ENCODE data around the gene RAB5IF. TPM values are rescaled to one million over a fixed set of nuclear protein-coding genes. Genes with fewer than 3 reads are reported as not detected.

The RAB5IF gene
- total and polyA plus RNA-seq, 9 of the 15 experiments (the other 6 are each of a cell fraction or from before 2014, with no cell fraction given), result 26.5 to 198 (median 134) TPM

DNA sequence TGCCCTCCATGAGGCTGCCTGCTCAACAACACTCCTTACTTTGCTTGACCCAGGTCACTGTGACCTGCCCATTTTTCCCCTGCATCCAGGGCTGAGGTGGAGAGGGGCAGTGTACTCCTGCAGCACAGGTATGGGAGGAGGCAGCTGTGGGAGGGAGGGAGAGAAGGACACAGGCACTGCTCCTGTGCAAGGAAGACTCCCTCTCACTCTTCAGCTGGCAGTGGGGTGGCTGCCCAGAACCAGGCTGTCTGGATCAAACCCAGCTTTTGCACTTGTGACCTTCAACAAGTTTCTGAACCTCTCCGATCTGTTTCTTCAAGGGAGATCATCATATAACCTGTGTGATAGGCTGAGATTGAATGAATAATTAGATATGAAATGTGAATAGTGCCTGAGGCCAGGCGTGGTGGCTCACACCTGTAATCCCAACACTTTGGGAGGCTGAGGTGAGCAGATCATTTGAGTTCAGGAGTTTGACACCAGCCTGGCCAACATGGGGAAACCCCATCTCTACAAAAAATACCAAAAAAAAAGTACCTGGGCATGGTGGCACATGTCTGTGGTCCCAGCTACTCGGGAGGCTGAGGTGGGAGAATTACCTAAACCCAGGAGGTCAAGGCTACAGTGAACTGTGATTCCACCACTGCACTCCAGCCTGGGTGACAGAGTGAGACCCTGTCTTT lies 18.1 kb upstream of the RAB5IF start:
- POLR2A ChIA-PET, result interaction anchor here (1.5 to 3.4 kb wide), 3 partner anchors 12 to 18 kb away, joined by 4 to 18 read pairs (median 5); partner anchors contain the start of gene RAB5IF

More for the DNA sequence above, 18.1 kb upstream of the RAB5IF start:
- intact Hi-C loops (cut with micrococcal nuclease), result no loop called here
- Histone ChIP-seq H3K9me3 (replicated peaks; ENCODE audit: control insufficient read depth, insufficient read depth, low read depth, low read length) (no peaks in the 10 kb centered on the region), H3K27ac (ENCODE audit: extremely low read depth, low read depth, low read length) (no peak overlapping the region), H2AFZ (ENCODE audit: low read depth, low read length) (no peak overlapping the region), H3K36me3 (ENCODE audit: control insufficient read depth, insufficient read depth, low read length) (peaks cover 18% of the 10 kb centered on the region; the same call in 2 of the 3 replicates), H3K4me1 (replicated peaks in 1 of 2; ENCODE audit: control insufficient read depth in 2 of 2, insufficient read depth in 2 of 2, low read length in 2 of 2) (peaks cover 7 to 11% of the 10 kb centered on the region in 2 experiments), H3K4me2 (ENCODE audit: insufficient read depth, low read length) (no peak overlapping the region), H3K4me3 (no peak overlapping the region), H4K20me1 (replicated peaks; ENCODE audit: control insufficient read depth, insufficient read depth, low read length) (peaks cover 8% of the 10 kb centered on the region), H3K79me2 (ENCODE audit: control insufficient read depth, insufficient read depth, low read length) (no peaks in the 10 kb centered on the region), H3K9ac (ENCODE audit: insufficient read depth in 1 of 2, low read depth in 2 of 2, low read length in 2 of 2) (no peak overlapping the region), H3K27me3 (ENCODE audit: control insufficient read depth in 2 of 2, insufficient read depth in 2 of 2, low read length in 2 of 2) (no peaks in the 10 kb centered on the region), H3K9me1 (ENCODE audit: control insufficient read depth, insufficient read depth, low read length) (peaks cover 3% of the 10 kb centered on the region)
- in situ Hi-C loops (cut with MboI), result no loop called here
- no peak for DNase-seq (ENCODE audit: extremely low read depth in 1 of 4, low spot score in 3 of 4)
- ATAC-seq, result no peak
- TF ChIP-seq, protein P1, sequence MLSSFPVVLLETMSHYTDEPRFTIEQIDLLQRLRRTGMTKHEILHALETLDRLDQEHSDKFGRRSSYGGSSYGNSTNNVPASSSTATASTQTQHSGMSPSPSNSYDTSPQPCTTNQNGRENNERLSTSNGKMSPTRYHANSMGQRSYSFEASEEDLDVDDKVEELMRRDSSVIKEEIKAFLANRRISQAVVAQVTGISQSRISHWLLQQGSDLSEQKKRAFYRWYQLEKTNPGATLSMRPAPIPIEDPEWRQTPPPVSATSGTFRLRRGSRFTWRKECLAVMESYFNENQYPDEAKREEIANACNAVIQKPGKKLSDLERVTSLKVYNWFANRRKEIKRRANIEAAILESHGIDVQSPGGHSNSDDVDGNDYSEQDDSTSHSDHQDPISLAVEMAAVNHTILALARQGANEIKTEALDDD (IDR thresholded peaks at IDR 0.05), result no peak
- TF ChIP-seq ZNF507 (tag; conservative IDR thresholded peaks at IDR 0.05) (no peak), SIX5 (IDR thresholded peaks at IDR 0.05; ENCODE audit: borderline replicate concordance in 1 of 2, insufficient read depth in 1 of 2, low read depth in 1 of 2, low read length in 2 of 2) (no peak), SAP30 (IDR thresholded peaks at IDR 0.05; ENCODE audit: borderline replicate concordance, insufficient read depth, low read depth, low read length, poor library complexity, severe bottlenecking) (no peak), ZNF184 (CRISPR knock-in tag; IDR thresholded peaks at IDR 0.05) (no peak), ZKSCAN3 (CRISPR knock-in tag; IDR thresholded peaks at IDR 0.05) (no peak), SMAD4 (CRISPR knock-in tag; conservative IDR thresholded peaks at IDR 0.05) (no peak), ZNF3 (CRISPR knock-in tag; IDR thresholded peaks at IDR 0.05) (no peak), SAFB2 (IDR thresholded peaks at IDR 0.05; ENCODE audit: borderline replicate concordance, low read depth, low read length, severe bottlenecking) (no peak), SMAD1 (IDR thresholded peaks at IDR 0.05; ENCODE audit: low read depth, low read length, partially characterized antibody) (no peak), GTF2E2 (tag; IDR thresholded peaks at IDR 0.05) (no peak), PHTF2 (CRISPR knock-in tag; IDR thresholded peaks at IDR 0.05) (no peak)
- TF ChIP-seq, protein P2, sequence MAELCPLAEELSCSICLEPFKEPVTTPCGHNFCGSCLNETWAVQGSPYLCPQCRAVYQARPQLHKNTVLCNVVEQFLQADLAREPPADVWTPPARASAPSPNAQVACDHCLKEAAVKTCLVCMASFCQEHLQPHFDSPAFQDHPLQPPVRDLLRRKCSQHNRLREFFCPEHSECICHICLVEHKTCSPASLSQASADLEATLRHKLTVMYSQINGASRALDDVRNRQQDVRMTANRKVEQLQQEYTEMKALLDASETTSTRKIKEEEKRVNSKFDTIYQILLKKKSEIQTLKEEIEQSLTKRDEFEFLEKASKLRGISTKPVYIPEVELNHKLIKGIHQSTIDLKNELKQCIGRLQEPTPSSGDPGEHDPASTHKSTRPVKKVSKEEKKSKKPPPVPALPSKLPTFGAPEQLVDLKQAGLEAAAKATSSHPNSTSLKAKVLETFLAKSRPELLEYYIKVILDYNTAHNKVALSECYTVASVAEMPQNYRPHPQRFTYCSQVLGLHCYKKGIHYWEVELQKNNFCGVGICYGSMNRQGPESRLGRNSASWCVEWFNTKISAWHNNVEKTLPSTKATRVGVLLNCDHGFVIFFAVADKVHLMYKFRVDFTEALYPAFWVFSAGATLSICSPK (IDR thresholded peaks at IDR 0.05; ENCODE audit: borderline replicate concordance), result no peak
- TF ChIP-seq, protein P3, sequence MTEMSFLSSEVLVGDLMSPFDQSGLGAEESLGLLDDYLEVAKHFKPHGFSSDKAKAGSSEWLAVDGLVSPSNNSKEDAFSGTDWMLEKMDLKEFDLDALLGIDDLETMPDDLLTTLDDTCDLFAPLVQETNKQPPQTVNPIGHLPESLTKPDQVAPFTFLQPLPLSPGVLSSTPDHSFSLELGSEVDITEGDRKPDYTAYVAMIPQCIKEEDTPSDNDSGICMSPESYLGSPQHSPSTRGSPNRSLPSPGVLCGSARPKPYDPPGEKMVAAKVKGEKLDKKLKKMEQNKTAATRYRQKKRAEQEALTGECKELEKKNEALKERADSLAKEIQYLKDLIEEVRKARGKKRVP (CRISPR knock-in tag; IDR thresholded peaks at IDR 0.05), result no peak
- TF ChIP-seq, protein P4, sequence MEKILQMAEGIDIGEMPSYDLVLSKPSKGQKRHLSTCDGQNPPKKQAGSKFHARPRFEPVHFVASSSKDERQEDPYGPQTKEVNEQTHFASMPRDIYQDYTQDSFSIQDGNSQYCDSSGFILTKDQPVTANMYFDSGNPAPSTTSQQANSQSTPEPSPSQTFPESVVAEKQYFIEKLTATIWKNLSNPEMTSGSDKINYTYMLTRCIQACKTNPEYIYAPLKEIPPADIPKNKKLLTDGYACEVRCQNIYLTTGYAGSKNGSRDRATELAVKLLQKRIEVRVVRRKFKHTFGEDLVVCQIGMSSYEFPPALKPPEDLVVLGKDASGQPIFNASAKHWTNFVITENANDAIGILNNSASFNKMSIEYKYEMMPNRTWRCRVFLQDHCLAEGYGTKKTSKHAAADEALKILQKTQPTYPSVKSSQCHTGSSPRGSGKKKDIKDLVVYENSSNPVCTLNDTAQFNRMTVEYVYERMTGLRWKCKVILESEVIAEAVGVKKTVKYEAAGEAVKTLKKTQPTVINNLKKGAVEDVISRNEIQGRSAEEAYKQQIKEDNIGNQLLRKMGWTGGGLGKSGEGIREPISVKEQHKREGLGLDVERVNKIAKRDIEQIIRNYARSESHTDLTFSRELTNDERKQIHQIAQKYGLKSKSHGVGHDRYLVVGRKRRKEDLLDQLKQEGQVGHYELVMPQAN (IDR thresholded peaks at IDR 0.05; ENCODE audit: borderline replicate concordance), result no peak
- WGBS (ENCODE audit: insufficient coverage, low coverage, missing lambda C conversion rate), result 75% methylated on average over 3 of the region's 3 CpGs
- FAIRE-seq, result no peak
- CTCF ChIA-PET (ENCODE audit: low intra/inter-chr PET ratio), result no interaction called here
- BruUV-seq (replicated peaks), result no TSS peak

Data from K562 (cell line).